ENCODE measurements around the gene KAZALD1.

Gene KAZALD1, protein sequence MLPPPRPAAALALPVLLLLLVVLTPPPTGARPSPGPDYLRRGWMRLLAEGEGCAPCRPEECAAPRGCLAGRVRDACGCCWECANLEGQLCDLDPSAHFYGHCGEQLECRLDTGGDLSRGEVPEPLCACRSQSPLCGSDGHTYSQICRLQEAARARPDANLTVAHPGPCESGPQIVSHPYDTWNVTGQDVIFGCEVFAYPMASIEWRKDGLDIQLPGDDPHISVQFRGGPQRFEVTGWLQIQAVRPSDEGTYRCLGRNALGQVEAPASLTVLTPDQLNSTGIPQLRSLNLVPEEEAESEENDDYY

DNA sequence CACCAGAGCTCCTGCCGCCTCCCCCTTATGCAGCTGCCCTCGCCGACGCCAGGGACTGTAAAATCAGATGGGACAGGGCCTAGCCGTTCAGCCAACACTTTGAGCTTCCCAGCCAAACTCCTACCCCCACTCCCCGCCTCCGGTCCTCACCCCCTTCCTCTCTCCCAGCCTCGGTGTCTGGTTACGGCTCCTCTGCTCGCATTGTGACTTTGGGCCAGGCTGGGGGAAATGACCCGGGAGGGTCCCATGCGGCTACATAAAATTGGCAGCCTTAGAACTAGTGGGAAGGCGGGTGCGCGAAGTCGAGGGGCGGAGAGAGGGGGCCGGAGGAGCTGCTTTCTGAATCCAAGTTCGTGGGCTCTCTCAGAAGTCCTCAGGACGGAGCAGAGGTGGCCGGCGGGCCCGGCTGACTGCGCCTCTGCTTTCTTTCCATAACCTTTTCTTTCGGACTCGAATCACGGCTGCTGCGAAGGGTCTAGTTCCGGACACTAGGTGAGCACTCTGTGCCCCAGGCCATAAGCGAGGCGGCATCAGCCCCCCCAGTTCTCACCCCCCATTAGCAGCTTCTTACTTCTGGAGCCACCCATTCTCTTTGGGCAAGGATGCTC, at the start of gene KAZALD1:
Gene KAZALD1, plus strand, starts transcription at position 366 of the 608 bp plus-strand sequence. CDS start 604 bp downstream, outside the sequence.
- DNase-seq = no peak

DNA sequence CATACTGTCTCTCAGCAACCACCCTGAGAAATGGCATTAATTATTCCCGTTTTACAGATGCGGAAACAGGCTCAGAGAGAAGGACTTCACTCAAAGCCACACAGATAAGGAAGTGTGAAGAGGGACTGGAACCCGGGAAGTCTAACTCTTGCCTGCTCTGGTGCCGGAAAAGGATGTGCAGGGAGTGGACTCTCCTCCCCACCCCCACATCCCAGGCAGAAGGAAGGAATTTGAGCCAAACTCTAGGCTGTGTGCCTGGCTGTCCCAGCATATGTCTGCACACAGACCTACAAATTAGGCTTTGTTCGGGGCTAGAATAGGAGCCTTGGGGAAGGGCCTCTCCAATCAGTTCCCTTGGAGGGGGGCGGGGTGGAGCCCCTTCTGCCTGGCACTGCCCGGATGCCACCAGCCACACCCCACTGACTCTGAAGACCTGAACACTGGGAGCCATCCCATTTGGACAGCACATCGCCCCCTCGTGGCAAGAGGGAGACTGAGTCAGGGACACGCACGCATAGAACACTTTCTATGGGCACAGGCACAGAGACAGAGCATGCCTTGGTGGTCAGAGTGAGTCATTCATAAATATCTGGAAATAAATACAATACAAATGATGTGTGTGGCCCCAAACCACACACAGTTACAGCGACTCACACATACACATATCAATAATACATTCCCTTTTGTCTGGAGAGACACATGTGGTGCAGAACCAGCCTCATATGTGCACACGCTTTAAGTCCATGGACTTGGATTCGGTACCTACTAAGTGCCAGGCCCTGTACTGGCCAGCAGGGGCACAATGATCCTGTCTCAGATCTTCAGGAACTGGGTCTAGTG, 49.0 kb upstream of the KAZALD1 start:
- peak; percentile 86 for DNase-seq

DNA sequence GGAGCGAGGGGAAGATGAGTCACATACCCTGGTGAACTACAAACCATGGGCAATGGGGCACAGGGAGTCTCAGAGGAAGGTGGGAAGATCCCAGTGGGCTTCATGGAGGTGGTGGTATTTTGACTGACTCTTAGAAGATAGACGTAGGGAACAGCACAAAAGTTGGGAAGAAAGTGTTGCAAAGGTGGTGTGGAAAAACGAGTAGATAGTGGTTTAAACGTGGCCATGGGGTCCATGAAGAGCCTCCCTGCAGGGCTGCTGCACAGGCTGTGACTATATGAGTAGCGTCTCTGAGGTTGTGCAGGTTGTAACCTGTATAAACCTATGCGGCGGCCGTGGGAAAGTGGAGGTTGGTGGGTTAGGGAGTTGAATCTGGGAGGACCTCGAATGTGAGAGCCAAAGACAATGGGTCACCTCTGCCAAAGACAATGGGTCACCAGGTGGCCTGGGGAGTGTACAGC, 48.4 kb upstream of the KAZALD1 start:
- DNase-seq = no peak

DNA sequence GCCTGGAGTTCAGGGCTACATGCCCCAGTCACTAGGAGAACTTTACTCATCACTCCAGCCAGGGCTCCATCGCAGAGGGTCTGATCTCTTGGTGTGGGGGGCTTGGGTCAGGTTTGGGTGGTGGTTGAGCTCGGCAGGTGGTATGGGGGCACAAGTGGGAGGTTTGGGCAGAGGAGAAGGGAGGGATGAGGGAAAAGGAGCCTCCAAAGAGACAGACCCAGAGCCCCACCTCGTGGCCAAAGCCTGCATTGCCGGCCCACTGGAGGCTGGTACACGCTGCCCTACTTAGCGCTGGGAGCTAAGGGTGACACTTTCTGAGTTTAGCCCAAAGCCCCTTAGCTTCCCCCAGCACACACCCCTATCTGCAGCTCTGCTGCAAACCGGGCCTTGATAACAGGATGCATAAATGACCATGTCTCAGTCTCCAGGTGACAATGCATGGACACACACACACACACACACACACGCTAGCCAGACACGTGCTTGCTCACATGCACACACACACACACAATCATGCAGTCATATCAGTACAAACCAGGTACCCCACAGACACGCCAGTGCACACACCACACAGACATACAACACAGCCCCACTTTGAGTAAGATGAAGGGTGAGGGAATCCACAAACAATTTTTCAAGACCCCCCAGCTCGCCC, 47.4 kb upstream of the KAZALD1 start:
- DNase-seq = no peak

DNA sequence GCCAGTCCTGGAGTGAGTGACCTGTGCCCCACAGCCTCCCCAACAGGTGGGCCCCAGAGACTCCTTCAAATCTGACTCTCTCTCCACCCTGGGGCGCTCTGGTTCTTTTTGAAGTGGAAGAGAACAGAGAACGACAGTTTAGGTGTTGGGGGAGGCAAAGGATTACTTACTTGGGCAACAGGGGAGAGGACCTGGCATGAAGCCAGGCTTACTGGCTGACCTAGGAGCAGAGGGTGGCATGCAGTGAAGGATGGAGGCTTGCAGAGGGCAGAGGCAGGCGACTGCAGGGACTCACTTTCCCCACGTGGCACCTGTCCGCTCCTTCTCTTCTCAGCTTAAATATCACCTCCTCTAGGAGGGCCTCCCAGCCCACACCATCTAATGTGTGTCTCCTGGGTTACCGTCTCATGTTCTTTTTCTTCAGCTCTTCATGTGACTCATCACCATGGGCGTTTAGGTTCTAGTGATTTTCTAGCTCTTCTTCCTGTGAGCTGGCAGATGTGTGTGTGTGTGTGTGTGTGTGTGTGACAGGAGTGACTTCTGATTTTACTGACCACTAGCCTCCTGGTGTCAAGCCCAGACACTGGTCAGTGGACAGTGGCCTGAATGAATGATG, 46.7 kb upstream of the KAZALD1 start:
- DNase-seq = no peak

DNA sequence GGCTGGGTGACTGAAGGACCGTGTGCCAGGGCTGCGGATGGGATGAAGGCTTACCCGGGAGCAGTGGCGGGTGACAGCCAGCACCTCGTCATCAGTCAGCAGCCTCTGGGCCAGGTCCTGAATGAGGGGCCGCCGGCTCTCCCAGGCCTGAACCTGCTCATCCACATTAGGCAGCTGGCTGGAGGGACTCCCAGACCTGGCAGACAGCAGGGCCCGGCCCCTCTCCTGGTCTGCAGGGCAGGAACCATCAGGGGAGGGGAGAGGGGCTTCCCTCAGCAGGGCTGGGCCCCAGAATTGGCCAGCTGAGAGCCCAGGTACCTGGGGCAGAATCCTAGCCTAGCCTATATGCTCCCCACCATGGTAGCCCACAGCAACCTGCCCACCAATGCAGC, 46.2 kb upstream of the KAZALD1 start:
- DNase-seq = no peak

DNA sequence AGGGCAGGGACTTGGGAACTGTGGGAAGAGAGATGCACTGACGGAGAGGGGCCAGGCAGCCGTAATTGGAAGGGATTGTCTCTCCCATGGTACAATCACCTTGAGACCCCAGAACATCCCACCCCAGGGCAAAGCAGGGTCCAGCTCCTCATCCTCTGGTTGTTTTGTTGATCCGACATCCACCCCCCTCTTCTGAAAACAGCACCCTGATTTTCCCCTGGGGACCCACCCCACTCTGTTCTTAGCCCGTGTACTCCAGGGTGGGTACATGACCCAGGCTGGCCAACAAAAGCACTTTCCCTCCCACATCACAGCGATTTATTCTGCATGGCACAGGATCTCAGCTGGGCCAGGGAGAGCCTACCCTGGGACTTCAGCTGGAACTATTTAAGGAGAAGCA, 45.0 kb upstream of the KAZALD1 start:
- DNase-seq = no peak

DNA sequence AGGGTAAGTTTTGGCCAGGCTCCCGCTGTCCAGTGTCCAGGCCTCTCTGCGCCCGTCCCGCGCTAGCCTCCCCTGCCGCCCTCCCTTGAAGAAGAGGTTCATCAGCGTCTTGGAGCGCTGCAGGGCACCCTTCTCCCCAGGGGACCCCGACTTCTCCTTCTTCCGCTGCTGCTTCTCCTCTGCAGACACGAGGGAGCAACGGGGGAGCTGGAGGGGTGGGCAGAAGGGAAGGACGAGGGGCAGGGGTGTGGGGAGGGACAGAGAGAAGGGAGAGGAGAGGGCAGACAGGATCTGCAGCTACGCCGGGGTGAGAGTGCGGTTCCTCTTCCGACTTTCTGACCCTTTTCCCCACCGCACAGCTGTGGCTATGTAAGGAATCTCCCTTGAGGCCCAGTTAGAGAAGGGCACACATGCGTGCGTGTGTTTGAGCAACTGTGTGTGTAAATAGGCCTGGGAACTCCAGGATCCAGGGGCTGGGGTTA, 43.6 kb upstream of the KAZALD1 start:
- no peak for DNase-seq

DNA sequence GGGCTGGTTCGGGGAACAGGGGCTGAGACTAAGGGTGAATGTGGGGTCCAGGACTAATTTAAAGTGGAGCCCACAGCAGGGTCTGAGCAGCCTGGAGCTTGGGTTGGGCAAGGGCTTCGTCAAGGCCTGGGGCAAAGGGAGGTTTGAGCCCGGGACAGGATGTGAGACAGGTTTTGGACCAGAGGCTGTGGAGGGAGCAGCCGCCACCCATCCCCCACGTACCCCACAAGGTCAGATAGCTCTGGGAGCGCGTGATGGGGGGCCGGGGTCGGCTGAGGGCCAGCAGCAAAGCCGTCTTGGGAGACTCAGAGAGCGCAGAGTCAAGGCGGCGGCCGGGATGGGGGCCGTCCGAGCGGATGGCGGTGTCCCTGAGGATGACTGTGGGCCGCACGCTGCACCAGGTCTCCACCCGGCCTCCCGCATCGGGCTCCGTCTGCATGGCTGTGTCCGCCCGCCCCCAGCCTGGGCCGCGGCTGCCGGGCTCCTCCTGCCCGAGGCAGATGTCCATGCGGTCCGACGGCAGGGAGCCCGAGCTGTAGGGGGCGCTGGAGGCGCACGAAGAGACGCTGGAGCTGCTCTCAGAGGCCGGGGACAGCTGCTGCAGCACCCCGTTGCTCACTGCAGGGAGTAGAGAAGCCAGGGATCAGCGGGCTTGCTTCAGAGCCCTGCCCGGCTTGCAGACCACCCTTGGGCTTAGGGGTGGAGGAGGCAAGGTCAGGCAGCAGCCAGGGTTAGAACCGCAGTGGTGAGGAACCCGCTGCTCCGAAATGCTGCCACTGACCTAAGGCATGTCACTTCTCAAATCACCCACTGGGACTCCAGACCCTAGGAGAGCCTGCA, 43.0 kb upstream of the KAZALD1 start:
- peak; percentile 30 for DNase-seq

DNA sequence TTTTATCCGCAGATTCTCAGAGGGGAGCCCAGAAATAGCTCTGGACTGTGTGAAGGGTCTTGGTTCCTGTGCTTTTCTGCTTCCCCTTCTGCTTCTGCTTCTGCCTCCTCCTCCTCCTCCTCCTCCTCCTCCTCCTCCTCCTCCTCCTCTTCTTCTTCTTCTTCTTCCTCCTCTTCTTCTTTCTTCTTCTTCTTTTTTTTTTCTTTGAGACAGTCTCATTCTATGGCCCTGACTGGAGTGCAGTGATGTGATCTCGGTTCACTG, 42.4 kb upstream of the KAZALD1 start:
- no peak for DNase-seq

DNA sequence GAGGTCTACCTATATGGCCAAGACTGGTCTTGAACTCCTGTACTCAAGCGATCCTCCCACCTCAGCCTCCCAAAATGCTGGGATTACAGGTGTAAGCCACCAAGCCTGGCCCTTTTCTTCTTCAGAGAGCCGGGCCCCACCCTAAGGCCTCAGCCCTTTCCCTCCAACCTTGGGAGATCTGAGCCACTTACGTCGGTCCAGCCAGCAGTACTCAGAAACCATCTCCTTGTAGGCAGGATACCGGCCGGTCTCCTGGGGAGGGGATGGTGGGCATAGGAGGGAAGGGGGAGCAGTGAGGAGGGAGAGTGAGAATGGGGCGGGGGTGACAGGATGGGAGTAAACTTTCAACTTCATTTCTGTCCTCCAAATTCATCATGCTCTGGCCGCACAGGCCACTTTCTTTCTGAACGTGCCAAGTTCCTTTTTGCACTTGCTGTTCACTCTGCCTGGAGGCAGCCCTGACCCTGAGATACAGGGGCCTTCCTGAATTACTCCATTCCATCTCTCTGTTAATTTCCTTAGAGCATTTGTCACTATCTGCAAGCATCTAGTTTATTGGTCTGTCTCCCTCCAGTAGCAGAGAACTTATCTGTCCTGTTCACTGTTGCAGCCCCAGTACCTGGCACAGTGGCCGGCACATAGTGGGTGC, 41.2 kb upstream of the KAZALD1 start:
- no peak for DNase-seq

DNA sequence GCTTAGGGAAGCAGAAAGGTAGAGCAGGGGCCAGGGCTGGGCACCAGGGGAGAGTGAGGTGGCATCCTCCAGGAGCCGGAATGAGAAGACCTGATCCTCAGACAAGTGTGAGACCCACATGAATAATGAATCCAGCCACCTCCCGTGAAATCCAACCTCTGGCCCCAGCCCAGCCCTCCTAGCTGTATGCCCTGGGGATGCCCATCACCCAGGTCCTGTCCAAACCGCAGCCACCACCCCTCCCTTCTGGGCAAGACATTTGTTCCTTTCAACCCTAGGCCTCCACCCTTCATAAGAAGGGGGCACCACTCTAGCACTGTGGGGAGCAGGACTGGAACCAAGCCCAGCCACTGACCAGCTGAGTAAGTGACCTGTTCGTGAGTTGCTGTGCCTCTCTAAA, 40.5 kb upstream of the KAZALD1 start:
- DNase-seq = no peak

DNA sequence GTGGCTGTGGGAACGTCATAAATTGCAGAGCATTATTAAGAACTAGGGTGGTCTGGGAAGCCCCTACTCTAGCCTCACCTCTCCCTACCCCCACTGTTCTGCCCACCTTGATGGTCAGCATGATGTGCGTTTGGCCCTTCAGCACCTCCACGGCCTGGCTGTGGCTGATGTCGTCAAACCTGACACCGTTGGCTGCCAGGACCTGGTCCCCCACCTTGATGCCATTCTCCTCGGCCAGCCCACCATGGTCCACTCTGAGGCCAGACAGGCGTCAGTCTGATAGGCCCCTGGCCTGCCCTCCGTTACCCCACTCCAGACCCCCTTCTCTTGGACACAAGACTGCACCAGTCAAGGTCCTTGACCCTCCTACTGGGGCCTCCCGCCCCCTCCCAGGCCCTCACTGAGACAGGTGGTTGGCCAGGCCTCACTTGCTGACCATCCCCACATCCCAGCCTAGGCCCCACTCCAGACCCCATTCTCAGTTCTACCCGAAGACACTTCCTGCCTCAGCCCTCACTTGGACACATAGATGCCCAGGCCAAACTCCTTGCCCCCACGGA, 40.0 kb upstream of the KAZALD1 start:
- no peak for DNase-seq

DNA sequence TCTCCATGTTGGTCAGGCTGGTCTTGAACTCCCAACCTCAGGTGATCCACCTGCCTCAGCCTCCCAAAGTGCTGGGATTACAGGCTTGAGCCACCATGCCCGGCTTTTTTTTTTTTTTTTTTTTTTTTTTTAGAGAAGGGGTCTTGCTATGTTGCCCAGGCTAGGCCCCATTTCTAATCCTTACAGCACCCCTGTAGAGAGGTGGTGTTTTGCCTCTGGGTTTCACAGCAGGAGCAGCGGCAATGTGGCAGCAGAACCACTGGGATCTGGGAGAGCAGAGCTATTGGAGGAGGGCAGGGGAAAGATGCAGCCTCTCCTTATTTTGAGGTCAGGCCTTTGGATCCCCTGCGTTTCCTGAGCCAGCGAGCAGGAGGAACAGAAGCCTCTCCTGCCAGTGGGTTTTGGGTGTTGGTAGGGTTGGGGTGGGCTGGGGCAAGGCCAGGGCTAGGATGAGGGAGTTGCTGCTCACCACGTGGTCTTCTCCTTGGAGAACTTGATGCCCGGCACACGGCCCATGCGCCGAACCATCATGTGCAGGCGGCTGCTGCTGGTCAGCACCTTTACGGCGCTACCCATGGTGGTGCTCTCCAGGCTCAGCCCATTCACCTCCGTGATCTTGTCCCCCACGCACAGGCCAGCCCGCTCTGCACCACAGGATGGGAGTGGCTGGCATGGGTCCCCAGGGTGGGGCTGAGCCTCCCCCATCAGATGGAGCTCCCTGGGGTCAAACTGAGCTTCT, 38.7 kb upstream of the KAZALD1 start:
- DNase-seq = no peak

DNA sequence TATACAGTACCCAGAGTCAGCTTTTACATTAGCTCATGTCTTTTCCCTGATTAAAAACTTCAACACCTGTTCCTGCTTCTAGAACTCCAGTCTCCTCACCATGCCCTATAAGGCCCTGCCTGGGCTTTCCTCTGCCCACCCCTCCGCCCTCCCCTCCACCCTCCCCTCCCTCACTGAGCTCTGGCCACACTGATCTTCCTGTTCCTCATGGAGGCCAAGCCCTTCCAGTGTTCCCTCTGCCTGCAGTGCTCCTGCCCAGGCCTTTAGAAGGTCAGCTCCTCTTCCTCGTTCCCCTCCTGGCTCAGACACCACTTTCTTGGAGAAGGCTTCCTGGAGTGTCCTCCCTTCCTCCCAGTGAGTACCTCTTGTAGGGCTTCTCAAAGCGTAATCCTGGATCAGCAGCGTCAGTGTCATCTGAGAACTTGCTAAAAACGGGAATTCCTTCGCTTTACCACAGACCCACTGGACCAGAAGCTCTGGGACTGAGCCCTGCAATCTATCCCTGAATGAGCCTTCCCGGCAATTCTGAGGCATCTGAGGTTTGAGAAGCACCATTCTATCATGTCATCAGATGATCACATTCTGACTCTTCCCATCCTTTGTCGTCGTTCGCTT, 34.6 kb upstream of the KAZALD1 start:
- DNase-seq = no peak

DNA sequence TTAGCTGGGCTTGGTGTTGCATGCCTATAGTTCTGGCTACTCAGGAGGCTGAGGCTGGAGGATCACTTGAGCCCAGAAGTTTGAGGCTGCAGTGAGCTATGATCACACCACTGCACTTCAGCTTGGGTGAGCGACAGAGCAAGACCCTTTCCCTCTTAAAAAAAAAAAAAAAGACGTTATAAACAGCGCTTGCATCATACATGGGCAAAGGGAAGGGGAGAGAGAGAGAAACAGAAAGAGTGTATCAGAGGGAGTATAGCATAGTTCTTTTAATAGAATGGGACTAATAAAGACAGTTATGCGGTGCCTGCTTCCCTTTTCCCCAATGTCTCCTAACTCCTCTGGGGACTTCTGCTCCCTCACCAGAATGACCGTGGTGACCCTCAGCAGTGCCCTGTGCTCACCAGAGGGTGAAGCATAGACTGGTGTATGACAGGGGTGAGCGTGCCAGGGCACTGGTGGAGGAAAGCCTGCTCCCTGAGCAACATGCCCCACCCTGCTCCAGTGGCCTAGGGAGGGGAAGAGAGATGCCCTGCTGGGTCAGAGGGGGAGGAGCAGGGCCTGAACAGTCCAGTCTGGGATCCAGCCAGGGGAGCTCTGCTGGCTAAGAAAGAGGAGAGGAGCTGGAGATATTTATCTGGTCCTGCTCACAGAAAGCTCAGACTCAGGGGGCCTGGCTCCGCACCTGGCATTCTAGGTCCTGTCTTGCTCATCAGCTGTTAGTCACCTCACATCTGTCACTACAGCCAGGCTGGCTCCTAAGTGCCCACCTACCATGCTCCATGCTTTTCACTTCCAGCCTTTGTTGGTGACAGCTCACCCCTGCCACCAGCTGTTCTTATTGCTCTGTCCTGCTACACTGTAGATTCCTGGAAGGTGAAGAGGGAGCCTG, 33.1 kb upstream of the KAZALD1 start:
- DNase-seq = no peak

DNA sequence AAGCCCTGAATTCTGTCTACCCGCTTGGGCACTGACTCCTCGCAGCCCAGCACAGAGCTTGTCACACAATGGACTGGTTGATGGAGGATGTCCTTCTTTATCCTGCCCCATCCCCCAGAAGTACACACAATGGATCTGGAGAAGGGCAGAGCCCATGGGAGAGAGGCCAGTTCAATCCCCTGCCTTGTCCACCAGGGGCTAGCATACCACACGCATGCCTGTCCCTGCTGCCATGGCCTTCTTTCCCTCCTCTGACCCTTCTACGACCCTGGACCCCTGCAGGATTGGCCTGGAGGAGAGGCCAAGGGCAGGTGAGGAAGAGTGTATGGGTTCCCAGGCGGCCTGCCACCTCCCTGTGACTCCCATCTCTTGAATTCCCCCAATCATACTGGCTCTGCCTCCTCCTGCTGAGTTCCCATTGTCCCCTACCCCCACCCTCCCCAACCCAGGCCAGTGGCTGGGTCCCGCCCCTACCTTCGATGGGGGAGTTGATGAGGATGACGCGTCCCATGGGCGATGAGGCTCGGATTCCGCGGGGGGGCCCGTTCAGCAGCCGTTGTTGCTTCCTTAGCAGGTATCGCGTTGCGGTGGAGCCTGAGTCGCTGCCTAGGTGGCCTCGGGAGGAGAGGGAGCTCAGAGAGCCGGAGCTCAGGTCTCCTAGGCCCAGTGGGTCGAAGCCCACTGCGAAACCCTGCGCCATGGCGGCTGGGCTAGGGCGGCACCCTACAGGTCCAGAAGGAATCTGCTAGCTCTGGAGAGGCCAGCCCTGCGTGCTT, 32.1 kb upstream of the KAZALD1 start:
- DNase-seq = no peak
